Measurements from ENCODE around the gene SMAD3. TPM values are rescaled to one million over a fixed set of nuclear protein-coding genes. Genes with fewer than 3 reads are reported as not detected.

SMAD3 gene
- total and polyA plus RNA-seq, 10 of the 15 experiments (the other 5 are each of a cell fraction or from before 2014, with no cell fraction given), result 5.6 to 43.2 (median 16.0) TPM

- peak; percentile 87; the same call in 1 of the 2 replicates for TF ChIP-seq RBBP5 (conservative IDR thresholded peaks at IDR 0.05)
- TF ChIP-seq ZNF687 (IDR thresholded peaks at IDR 0.05), result peak; percentile 87
- no peak for TF ChIP-seq PML (IDR thresholded peaks at IDR 0.05; ENCODE audit: low read length)
- TF ChIP-seq KAT2A (conservative IDR thresholded peaks at IDR 0.05; ENCODE audit: control insufficient read depth, low read depth, low read length), result no peak
- no peak for TF ChIP-seq CEBPZ (IDR thresholded peaks at IDR 0.05; ENCODE audit: low read depth, low read length)
- no peak for TF ChIP-seq MYB (IDR thresholded peaks at IDR 0.05; ENCODE audit: borderline replicate concordance, low read depth, low read length)
- TF ChIP-seq DPF2 (IDR thresholded peaks at IDR 0.05), result peak; percentile 79
- no peak for TF ChIP-seq CHD1 (IDR thresholded peaks at IDR 0.05; ENCODE audit: low read depth, low read length)
- TF ChIP-seq POU2F2 (IDR thresholded peaks at IDR 0.05; ENCODE audit: borderline replicate concordance, low read depth, low read length), result peak; percentile 93
- no peak for TF ChIP-seq IRF5 (IDR thresholded peaks at IDR 0.05; ENCODE audit: borderline replicate concordance)
- no peak for TF ChIP-seq PAX8 (IDR thresholded peaks at IDR 0.05)
- TF ChIP-seq TCF12 (IDR thresholded peaks at IDR 0.05; ENCODE audit: low read depth, low read length), result peak; percentile 90
- TF ChIP-seq MTA2 (IDR thresholded peaks at IDR 0.05; ENCODE audit: low read depth), result peak; percentile 89
- TF ChIP-seq NR2F1 (conservative IDR thresholded peaks at IDR 0.05), result peak; percentile 86
- peak; percentile 78; the same call in 1 of the 2 replicates for TF ChIP-seq TARDBP (IDR thresholded peaks at IDR 0.05; ENCODE audit: borderline replicate concordance)
- peak; percentile 91 for TF ChIP-seq MAX (IDR thresholded peaks at IDR 0.05; ENCODE audit: low read depth, low read length)
- no peak for TF ChIP-seq HDGF (IDR thresholded peaks at IDR 0.05)
- TF ChIP-seq MYC (IDR thresholded peaks at IDR 0.05; ENCODE audit: insufficient read depth, insufficient read length, insufficient replicate concordance, low read length, severe bottlenecking), result no peak
- no peak for TF ChIP-seq KLF5 (IDR thresholded peaks at IDR 0.05; ENCODE audit: partially characterized antibody)
- peak; percentile 82 for TF ChIP-seq SIN3A (IDR thresholded peaks at IDR 0.05; ENCODE audit: low read depth, low read length)
Measured at GRCh38 chr15:67080900-67081431, 15.6 kb downstream of the SMAD3 start (continued).
